HL-60 (cell line): ENCODE data around the gene P2RY12.

Experiments
- POLR2AphosphoS5 ChIP-seq: IDR thresholded peaks from 2 replicates; pipeline ENCODE4 v1.6.1; 2012; ENCODE audit warnings: low read depth
- TF ChIP-seq, protein P1 (sequence below): IDR thresholded peaks from one replicate; pipeline ENCODE4 v1.5.1; 2011; ENCODE audit warnings: low read length, control low read depth, inconsistent platforms; ENCODE audit not compliant: insufficient read depth

- TF ChIP-seq, protein P1, sequence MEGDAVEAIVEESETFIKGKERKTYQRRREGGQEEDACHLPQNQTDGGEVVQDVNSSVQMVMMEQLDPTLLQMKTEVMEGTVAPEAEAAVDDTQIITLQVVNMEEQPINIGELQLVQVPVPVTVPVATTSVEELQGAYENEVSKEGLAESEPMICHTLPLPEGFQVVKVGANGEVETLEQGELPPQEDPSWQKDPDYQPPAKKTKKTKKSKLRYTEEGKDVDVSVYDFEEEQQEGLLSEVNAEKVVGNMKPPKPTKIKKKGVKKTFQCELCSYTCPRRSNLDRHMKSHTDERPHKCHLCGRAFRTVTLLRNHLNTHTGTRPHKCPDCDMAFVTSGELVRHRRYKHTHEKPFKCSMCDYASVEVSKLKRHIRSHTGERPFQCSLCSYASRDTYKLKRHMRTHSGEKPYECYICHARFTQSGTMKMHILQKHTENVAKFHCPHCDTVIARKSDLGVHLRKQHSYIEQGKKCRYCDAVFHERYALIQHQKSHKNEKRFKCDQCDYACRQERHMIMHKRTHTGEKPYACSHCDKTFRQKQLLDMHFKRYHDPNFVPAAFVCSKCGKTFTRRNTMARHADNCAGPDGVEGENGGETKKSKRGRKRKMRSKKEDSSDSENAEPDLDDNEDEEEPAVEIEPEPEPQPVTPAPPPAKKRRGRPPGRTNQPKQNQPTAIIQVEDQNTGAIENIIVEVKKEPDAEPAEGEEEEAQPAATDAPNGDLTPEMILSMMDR = no peak
- no peak for TF ChIP-seq POLR2AphosphoS5
These were observed 87.1 kb downstream of the P2RY12 start for GRCh38 chr3:151297429-151297828.
